Astrocyte of the cerebellum (primary cell): Measurements from ENCODE around the gene GOT1.

Experiments
- DNase-seq: peaks from one replicate; pipeline ENCODE4 v3.0.0-alpha.2; 2011; ENCODE audit warnings: low read depth
- H3K4me3 ChIP-seq: 2 replicates; pipeline ENCODE4 v1.5.1; 2011; ENCODE audit warnings: mild to moderate bottlenecking, low read depth, low read length, moderate library complexity
- in situ Hi-C: cut with HindIII; loops from 2 replicates; pipeline ENCODE4 v1.10.0; 2017; ENCODE audit warnings: low sequenced_read_pairs
- TF ChIP-seq, protein P1 (sequence below): IDR thresholded peaks from 2 replicates; pipeline ENCODE4 v1.5.1; 2012; ENCODE audit warnings: low read length, low read depth, moderate library complexity, mild to moderate bottlenecking; ENCODE audit errors: missing control alignments

Gene GOT1

GRCh38 chr10:99438890-99439289 is 8.5 kb upstream of the GOT1 start:
- H3K4me3 ChIP-seq = no peak overlapping the region
- in situ Hi-C loops = no loop called here
- no peak for DNase-seq
- TF ChIP-seq, protein P1, sequence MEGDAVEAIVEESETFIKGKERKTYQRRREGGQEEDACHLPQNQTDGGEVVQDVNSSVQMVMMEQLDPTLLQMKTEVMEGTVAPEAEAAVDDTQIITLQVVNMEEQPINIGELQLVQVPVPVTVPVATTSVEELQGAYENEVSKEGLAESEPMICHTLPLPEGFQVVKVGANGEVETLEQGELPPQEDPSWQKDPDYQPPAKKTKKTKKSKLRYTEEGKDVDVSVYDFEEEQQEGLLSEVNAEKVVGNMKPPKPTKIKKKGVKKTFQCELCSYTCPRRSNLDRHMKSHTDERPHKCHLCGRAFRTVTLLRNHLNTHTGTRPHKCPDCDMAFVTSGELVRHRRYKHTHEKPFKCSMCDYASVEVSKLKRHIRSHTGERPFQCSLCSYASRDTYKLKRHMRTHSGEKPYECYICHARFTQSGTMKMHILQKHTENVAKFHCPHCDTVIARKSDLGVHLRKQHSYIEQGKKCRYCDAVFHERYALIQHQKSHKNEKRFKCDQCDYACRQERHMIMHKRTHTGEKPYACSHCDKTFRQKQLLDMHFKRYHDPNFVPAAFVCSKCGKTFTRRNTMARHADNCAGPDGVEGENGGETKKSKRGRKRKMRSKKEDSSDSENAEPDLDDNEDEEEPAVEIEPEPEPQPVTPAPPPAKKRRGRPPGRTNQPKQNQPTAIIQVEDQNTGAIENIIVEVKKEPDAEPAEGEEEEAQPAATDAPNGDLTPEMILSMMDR = no peak

- in situ Hi-C loops = no loop called here
- TF ChIP-seq, protein P1 = peak; percentile 46
- DNase-seq = peak; percentile 31
- no peak overlapping the region for H3K4me3 ChIP-seq
Observed at GRCh38 chr10:99435986-99436638, 5.7 kb upstream of the GOT1 start.

GRCh38 chr10:99433378-99434020 is 3.1 kb upstream of the GOT1 start:
- no peak overlapping the region for H3K4me3 ChIP-seq
- DNase-seq = no peak
- TF ChIP-seq, protein P1 = peak; percentile 27
- in situ Hi-C loops = no loop called here

DNA sequence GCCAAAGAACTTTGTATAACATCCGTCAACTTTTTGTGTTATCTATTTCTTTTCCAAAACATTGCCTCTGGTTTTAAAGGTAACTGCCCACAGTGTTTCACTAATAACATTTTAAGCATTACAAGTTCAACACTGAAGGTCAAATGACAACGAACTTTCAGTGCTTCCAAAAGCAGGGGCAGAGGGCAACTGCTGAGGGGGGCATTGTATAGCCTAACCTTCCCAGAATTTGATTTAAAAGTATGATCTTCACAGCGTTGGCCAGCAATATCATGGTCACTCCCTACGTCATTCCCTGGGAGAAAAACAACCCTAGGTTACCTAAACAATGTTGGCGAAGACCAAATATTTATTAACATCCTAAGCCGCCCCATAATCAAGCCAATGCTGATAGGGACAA is 2.5 kb upstream of the GOT1 start:
- no peak overlapping the region for H3K4me3 ChIP-seq
- no peak for DNase-seq
- TF ChIP-seq, protein P1 = no peak
- in situ Hi-C loops = no loop called here

DNA sequence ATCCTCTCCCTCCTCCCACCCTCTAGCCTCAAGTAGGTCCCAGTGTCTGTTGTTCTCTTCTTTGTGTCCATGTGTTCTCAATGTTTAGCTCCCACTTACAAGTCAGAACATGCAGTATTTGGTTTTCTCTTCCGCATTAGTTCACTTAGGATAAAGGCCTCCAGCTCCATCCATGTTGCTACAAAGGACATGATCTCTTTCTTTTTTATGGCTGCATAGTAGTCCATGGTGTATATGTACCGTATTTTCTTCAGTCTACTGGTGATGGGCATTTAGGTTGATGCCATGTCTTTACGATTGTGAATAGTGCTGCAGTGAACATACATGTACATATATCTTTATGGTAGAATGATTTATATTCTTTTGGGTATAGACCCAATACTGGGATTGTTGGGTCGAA is 1.6 kb upstream of the GOT1 start:
- H3K4me3 ChIP-seq = peak overlapping the region; percentile 90
- DNase-seq = no peak
- in situ Hi-C loops = no loop called here
- TF ChIP-seq, protein P1 = no peak

DNA sequence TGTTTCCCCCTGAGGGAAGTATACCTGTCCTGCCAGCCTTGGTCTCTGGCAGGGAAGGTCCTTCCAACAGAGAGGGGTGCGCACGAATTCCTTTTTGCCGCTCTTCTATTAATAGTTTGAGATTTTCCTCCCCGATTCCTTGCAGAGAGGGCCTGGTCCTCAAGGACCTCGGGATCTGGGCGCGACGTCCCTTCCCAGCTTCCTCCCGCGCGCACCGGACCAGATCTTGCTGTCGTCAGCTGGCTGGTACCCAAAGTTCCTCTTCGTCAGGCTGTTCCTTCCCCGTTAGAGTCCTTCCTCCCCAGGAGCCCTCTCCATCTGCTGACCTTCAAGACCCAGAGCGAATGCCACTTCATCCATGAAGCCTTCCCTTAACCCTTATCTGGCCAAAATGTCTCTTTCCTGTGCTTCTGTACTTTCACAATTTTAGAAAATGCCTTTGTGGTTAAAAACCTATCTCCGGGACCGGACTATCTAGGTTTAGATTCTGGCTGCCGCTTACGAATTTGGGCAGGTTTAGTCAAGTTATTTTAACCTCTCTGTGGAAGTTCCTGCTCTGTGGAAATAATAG is 851 bp upstream of the GOT1 start:
- peak overlapping the region; percentile 90 for H3K4me3 ChIP-seq
- in situ Hi-C loops = no loop called here
- DNase-seq = no peak
- TF ChIP-seq, protein P1 = no peak
